ENCODE results near the gene MYH11. TPM values are rescaled to one million over a fixed set of nuclear protein-coding genes. Genes with fewer than 3 reads are reported as not detected.

The MYH11 gene
- total RNA-seq, 2 donors from 2014 or later, result 2,411 to 2,456 TPM

- H3K36me3 ChIP-seq, result peaks cover 52% of the 10 kb centered on the region
- peaks cover 28 to 89% of the 10 kb centered on the region in 2 donors for H3K4me1 ChIP-seq (ENCODE audit: control insufficient read depth in 1 of 2, low read depth in 2 of 2)
- H3K27me3 ChIP-seq (replicated peaks; ENCODE audit: insufficient read depth), result no peaks in the 10 kb centered on the region
- peak overlapping the region; percentile 73 to 76 for H3K27ac ChIP-seq
- H3K4me3 ChIP-seq, result no peak overlapping the region
- no peak for ATAC-seq (ENCODE audit: insufficient number of reproducible peaks, low FRiP score, low read depth)
- no peak for TF ChIP-seq CTCF (IDR thresholded peaks at IDR 0.05)
- DNase-seq (ENCODE audit: low spot score), result no peak
- no peaks in the 10 kb centered on the region for H3K9me3 ChIP-seq
These were observed 86.3 kb downstream of the MYH11 start for GRCh38 chr16:15770512-15770911.

- ATAC-seq (ENCODE audit: insufficient number of reproducible peaks, low FRiP score, low read depth) (peak; percentile 24), DNase-seq (ENCODE audit: low spot score) (no peak)
- Histone ChIP-seq H3K4me1 (ENCODE audit: control insufficient read depth in 1 of 2, low read depth in 2 of 2) (peaks cover 25 to 85% of the 10 kb centered on the region in 2 donors), H3K36me3 (peaks cover 52% of the 10 kb centered on the region), H3K27ac (peak overlapping the region; percentile 73 to 76), H3K27me3 (replicated peaks; ENCODE audit: insufficient read depth) (no peaks in the 10 kb centered on the region), H3K4me3 (no peak overlapping the region), H3K9me3 (no peaks in the 10 kb centered on the region)
- TF ChIP-seq CTCF (IDR thresholded peaks at IDR 0.05), result no peak
These were observed 86.7 kb downstream of the MYH11 start for GRCh38 chr16:15770107-15770506.

GRCh38 chr16:15769239-15769638, 87.6 kb downstream of the MYH11 start:
- Histone ChIP-seq H3K27me3 (replicated peaks; ENCODE audit: insufficient read depth) (no peaks in the 10 kb centered on the region), H3K36me3 (peaks cover 54% of the 10 kb centered on the region), H3K4me1 (ENCODE audit: control insufficient read depth in 1 of 2, low read depth in 2 of 2) (peaks cover 20 to 77% of the 10 kb centered on the region in 2 donors), H3K27ac (peak overlapping the region; percentile 73 to 76), H3K4me3 (no peak overlapping the region), H3K9me3 (no peaks in the 10 kb centered on the region)
- no peak for DNase-seq (ENCODE audit: low spot score)
- TF ChIP-seq CTCF (IDR thresholded peaks at IDR 0.05), result no peak
- ATAC-seq (ENCODE audit: insufficient number of reproducible peaks, low FRiP score, low read depth), result no peak

- DNase-seq (ENCODE audit: low spot score) (no peak), ATAC-seq (ENCODE audit: insufficient number of reproducible peaks, low FRiP score, low read depth) (no peak)
- H3K4me3 ChIP-seq, result no peak overlapping the region
- peak overlapping the region; percentile 73 to 76 for H3K27ac ChIP-seq
- peaks cover 60% of the 10 kb centered on the region for H3K36me3 ChIP-seq
- no peaks in the 10 kb centered on the region for H3K9me3 ChIP-seq
- TF ChIP-seq CTCF (IDR thresholded peaks at IDR 0.05), result no peak
- H3K4me1 ChIP-seq (ENCODE audit: control insufficient read depth in 1 of 2, low read depth in 2 of 2), result peaks cover 19 to 74% of the 10 kb centered on the region in 2 donors
- no peaks in the 10 kb centered on the region for H3K27me3 ChIP-seq (replicated peaks; ENCODE audit: insufficient read depth)
These were observed 88.6 kb downstream of the MYH11 start for GRCh38 chr16:15768201-15768600.

- DNase-seq (ENCODE audit: low spot score) (no peak), ATAC-seq (ENCODE audit: insufficient number of reproducible peaks, low FRiP score, low read depth) (no peak)
- Histone ChIP-seq H3K9me3 (no peaks in the 10 kb centered on the region), H3K4me1 (ENCODE audit: control insufficient read depth in 1 of 2, low read depth in 2 of 2) (peaks cover 14 to 63% of the 10 kb centered on the region in 2 donors), H3K27me3 (replicated peaks; ENCODE audit: insufficient read depth) (no peaks in the 10 kb centered on the region), H3K4me3 (no peak overlapping the region), H3K36me3 (peaks cover 64% of the 10 kb centered on the region), H3K27ac (peak overlapping the region; percentile 47 to 67)
- no peak for TF ChIP-seq CTCF (IDR thresholded peaks at IDR 0.05)
These were observed 89.9 kb downstream of the MYH11 start for GRCh38 chr16:15766918-15767317.

Measured in thoracic aorta (tissue), 2 donors.